HG03457 (cell line): ENCODE measurements around the gene ATP12A.

Experiments used
- ATAC-seq: cut with Tn5 transposase; IDR thresholded peaks from one replicate; pipeline ENCODE4 v1.9.1; 2021; ENCODE audit warnings: moderate number of reproducible peaks; ENCODE audit not compliant: unreplicated experiment

The ATP12A gene

DNA sequence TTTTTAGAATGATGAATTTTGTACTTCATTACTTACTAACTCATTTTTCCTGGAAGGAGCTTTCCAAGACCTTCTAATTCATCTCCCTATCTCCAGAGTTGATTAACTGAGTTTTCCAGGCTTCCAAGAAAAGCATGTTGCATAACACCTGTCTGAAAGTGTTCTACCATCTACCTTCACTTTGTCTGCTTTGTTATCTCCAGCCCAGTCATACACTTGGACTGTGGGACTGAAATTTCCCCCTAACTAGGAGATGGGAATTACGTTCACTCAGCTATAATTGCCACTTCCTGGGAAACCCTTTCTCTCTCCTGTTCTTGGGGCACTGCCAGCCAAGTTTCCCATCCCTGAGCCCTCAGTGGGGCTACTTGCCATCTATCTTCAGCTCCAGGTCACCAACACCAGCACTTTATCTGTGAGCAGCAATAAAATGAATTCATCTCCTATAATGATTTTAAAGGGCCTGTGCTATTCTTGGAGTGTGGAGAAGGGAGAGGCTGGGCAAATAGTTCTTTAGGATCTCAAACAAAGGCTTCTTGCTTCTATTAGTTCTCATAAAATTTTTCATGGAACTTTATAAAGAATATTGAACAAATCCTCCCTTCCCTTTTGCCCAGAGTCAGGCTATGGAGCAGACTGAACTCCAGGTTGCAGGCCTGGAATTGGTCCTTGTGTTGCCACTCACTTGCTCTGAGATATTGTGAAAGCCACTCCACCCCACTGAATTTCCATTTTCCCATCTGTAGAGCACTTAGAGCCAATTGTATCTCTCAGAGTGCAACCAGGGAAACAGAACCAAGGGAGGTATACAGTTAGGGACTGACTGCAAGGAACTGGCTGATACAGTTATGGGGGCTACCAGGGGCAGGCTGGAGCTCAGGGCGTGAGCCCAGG, 17.8 kb upstream of the ATP12A start:
- ATAC-seq, result no peak

DNA sequence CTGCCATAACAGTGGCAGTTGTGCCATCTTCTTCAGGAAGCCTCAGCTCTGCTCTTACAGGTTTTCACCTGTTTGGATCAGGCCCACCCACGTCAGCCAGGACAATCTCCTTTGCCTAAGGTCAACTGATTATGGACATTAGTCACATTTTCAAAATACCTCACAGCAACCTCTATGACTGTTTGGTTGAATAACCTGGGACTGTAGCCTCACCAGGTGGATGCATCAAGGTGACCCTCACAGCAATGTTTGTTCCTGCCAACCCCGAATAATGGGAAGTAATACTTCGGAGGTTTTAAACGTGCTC, 17.2 kb upstream of the ATP12A start:
- ATAC-seq, result no peak

DNA sequence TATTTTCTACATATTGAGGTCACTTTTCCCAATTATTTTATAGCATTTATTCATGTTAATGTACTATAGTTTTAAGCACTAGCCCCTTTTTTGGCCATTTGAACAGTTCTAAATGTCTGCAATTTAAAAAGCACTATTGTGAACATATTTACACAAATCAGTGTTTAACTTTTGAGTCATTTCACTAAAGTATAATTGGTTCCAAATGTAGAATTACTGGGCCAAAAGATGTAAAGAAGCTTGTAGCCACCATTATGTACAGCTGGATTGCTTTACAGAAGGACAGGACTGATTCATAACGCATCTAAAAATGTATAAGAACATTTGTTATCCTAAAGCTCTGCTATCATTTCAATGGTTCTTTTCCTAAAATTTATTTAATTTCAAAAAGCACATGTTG, 16.6 kb upstream of the ATP12A start:
- no peak for ATAC-seq

GRCh38 chr13:24664726-24665409, 15.3 kb upstream of the ATP12A start:
- no peak for ATAC-seq

DNA sequence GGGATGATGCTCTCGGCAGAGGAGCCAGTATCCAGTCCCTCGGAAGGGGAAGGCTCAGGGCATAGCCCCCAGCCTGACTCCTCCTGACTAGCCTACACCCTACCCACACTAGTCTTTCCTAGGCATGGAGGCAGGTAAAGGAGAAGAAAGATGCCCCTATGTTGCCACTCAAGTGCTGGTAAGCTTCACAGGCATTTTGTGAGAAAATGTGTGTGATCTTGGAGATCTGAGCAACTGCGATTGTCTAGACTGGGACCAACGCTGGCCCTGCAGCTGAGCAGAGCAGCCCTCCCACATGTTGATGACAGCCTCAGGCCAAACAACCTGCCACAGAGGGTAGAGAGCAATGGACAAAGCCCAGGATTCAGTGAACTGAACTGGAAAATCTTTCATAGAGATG, 11.7 kb upstream of the ATP12A start:
- ATAC-seq, result no peak

DNA sequence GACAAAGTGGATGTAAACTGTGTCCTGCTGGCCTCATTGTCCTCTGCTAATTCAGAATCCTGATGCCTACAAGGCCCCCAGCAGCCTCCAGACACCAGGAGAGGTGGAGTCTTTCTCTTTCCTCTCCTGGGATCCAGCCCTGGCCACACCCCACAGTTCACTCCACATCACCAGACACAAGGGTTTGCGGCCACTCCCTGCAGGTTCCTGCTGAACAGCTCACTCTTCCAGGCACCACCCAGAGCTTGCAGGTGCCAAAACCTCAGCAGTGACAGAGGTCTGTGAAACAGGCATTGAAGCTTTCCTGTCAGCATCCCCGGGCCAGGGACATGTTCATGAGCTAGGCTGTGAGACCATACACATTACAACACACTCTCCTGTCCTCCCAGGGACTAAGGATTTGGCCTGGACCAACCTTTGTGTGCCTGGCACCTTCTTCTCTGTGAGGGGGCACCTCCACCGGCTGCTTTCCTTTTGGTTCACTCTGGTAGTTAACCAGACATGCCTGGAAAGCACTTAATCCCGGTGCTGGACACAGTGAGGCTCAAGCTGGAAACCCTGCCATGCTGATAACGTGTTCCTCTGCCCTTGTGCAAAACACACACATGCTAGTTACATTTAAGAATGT, 11.1 kb upstream of the ATP12A start:
- ATAC-seq, result no peak

- ATAC-seq, result no peak
Observed at GRCh38 chr13:24670174-24670573, 10.0 kb upstream of the ATP12A start.

GRCh38 chr13:24670961-24671381, 9.2 kb upstream of the ATP12A start:
- no peak for ATAC-seq

- ATAC-seq, result no peak
Observed at GRCh38 chr13:24671386-24672113, 8.7 kb upstream of the ATP12A start.

- ATAC-seq, result no peak
Observed at GRCh38 chr13:24672141-24673132, 7.8 kb upstream of the ATP12A start.

DNA sequence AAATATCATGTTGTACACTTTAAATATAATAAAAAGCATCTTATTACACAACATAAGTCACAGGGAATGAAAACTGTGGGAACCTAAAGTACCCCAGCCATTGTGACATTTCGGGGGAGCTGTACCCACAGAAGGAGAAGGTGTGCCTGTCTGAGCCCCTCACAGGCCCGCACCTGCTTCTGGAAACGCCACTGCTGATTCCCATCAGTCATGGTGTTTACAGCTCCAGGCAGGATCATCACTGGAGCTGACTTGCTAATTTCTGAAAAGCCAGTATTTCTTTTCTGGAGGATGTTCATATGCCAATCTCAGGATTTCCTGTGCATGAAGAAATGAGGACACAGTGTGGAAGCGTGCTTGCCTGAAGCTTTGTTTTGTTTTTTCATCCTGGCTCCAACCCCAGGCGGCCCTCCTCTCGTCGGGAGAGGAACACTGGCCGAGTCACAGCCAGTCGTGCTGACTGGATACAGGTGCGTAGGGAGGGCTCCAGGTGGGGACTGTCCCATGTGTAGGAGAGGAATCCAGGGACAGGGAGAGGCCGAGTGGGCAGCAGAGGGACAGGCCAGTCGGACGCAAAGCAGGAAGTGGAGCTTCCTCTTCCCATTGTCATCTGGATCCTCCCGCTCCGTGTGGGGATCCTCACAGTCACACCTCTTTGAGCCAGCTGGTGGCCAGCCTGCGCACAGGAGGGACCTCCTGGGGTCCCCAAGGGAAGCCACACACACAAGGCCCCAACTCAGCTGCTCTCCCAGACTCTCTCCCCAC, 4.2 kb upstream of the ATP12A start:
- ATAC-seq, result no peak

DNA sequence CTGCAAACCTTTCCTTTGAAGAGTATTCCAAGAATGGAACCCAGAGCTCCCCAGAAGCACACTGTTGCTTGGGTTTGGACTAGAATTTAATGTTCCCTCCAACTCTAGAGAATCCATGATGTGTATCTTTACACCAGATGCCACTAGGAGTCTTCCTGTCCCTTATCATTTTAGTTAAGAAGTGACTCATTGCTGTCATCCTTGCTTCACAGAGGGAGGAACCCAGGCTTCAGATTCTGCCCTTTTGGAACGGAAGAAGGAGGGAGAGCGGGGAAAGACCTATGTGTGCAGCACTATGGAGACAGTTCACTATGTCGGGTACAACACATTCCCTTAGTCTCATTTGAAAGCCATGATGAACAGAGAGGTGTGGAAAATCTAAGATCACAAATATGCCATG, 2.1 kb upstream of the ATP12A start:
- no peak for ATAC-seq

DNA sequence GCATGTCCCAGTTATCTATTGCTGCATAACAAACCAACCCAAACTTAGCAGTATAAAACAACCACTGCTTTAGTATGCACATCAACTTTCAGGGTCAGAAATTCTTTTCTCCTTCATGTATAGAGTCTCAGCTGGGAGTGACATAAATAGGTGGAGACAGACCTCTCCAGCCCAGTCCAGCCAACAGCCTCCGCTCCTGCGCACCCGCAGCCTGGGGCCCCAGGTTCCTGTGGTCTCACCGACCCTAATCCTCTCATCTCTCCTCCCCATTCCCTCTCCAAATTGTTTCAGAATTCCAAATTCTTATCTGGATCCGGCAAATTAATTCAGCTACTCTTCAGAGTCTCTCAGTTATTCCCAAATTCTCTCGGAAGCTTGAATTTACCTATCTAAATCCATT, 522 bp upstream of the ATP12A start:
- no peak for ATAC-seq

DNA sequence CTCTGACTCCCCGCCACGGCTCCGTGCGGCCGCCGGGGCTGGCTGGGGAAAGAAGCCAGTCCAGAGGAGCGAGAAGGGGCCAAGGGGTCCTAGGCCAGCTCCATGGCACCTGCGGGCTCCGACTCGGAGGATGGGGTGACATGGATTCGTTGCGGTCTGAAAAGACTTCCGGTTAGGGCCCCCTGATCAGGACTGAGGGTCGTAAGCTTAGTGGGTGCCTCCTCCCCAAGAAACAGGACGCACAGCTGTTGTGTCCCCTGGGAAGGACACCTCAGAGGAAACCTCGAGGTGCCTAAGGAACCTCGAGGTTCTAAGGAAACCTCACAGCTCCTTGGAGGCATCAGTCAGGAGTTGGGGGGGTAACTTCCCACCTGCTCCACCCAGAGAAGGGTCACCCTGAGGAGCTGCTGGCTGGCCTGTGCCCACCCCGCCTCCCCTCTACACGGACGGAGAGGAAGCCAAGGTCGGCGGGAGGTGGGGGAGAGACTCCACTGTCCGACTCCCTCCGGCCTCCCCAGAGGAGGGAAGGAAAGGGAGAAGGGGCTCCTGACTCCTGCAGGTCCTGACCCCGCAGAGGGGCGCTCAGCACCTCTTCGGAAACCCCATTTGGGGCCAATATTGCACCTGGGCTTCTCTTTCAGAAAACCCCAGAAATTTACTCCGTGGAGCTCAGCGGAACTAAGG, 855 bp downstream of the ATP12A start:
- ATAC-seq, result no peak

- ATAC-seq, result no peak
Observed at GRCh38 chr13:24681930-24682329, 1.7 kb downstream of the ATP12A start.

DNA sequence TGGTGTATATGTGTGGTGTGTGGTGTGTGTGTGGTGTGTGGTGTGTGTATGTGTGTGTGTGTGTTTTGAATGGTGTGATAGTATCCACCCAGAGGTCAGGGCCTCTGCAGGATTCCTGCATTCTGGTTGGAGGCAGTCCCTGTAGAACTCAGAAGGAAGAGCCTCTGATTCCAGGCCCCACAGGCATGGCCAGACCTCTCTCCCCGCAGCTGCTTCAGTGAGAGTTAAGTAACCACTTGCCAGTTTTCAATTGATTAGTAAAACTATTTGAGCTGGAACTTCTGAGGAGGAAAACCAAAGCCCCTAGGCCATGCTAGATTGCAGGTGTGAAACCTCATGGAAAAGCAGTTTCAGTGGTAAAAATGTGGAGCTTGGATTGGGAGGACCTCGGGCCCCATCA, 2.1 kb downstream of the ATP12A start:
- no peak for ATAC-seq

DNA sequence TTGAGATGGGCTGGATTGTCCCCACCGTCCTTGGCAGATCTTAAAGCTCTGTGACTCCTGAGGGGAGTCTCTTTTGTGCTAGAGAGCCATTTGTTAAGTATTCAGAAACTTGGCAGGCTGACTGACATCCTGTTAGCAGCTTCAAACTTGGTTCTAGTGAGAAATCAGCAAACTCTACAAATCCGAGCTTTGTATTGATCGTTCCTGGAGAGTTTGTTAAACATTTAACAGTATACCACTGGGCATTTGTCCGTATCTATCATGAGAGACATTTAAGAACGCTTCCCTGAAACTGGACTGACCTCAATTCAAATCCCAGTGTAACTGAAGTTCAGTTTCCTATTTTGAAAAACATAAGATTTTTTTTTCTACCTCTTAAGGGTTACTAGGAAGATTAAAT, 3.1 kb downstream of the ATP12A start:
- ATAC-seq, result no peak

DNA sequence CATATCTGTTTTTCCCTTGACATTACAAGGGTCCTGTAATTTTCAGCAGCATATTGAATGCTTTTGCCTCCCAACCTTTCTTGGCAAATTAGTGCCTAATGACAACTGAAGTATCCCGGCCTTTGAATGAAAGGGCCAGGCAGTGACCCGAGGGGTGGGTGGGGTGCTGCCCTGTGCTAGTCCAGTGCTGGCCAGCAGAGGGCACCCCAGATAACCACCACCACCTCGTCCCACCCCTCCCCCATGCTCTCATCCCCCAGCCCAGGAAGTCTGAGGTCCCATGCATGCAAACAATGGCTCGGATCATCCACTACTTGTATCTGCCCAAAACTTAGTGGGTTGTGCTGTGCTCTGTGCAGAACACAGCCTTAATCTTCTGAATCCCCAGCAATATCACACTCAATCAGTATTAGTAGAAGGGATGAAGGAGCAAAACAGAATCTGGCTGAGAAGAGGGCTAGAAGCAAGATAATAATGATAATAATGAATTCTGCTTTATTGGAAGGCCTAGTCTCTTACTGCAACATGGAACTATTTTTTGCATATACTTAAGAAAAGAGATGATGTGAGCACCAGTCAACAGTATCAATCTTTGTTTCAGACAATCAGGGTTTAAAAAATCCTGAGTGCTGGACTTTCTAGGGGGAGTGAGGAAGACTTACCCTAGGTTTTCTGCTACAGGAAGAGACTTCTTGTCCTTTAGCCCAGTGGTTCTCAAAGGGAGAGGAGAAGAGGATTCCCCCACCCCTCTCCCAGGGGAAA, 3.8 kb downstream of the ATP12A start:
- no peak for ATAC-seq
